NCI-H2107 treated with DMSO at 0.1 percent for 48 hours (cell line): Measurements from ENCODE around the gene BTNL2.
"Not testable (repeated sequence)": the region's sequence is repeated elsewhere in the genome, so short reads cannot be mapped to it uniquely, and the experiment has no call there.

Experiments
- DNase-seq: peaks from one replicate; lab custom pipeline; 2025; ENCODE audit not compliant: unreplicated experiment; lab: John Stamatoyannopoulos, UW

BTNL2 gene

DNA sequence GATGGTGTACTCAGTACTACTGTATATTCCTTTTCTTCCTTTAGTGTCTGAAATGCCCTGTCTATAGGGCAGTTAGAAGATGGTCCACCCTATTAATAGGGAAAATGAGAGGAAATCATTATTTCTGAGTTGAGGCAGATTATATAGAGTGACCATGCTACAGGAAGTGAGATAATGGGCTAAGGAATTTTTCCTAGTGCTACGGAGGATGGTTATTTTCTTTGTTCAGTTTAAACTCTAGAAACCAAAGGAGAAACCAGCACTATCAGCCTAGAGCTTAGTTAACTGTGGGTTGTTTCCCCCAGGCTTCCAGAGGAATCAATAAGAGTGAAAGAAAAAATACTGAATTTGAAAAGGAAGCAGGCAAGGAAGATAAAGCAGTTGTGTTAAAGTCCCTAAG lies 35.8 kb downstream of the BTNL2 start:
- no peak for DNase-seq

DNA sequence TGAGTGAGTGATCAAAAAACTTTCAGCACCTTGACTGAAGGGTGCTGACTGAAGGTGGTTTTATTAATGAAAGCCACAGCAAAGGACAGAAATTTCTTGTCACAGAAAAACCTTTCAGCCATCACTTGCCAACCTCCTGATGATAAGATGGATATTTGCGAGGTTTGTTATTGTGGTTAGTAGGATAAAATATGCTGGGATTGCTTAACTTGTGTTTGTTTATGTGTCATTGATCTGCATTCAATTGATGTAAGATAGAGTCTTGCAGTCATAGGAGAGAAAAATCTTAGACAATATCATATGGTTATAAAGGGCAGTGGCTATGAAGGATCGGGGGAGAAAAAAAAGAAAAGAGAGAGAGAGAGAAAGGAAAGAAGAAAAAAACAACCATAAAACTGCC lies 36.5 kb downstream of the BTNL2 start:
- no peak for DNase-seq

DNA sequence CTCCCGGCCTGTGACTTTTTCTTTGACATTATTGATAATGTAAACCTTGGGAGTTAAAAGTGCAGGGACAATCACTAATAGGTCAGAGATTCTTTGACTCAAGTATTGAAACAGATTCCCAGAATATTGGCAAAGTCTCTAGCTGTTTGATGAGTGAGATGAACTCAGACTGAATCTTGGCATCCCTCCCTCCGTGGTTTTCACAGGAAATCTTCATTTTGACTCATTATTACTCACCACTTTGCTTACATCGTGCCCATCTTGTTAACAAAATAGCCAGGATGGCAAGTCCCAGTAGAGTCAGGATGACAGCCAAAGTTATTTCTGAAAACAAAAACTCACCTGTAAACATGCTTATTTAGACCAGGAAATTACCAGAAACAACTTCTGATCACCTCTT lies 37.3 kb downstream of the BTNL2 start:
- no peak for DNase-seq

DNA sequence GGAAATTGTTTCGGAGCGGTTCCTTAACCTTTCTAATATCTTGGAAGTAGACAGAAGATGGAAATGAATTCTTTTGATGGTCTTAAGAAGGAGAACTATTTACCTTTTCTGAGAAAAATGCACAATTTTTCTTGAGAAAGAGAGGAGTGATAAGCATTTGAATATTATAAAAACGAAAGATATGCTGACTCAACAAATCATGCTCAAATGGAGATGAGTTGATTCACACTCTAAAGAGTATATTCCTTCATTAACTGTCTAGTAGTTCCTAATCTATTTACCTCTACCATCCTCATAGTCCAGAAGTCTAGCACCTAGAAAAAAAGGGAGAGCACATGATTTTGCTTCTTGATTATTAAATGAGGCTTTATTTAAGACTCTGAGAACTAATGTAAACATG lies 39.3 kb downstream of the BTNL2 start:
- no peak for DNase-seq

DNA sequence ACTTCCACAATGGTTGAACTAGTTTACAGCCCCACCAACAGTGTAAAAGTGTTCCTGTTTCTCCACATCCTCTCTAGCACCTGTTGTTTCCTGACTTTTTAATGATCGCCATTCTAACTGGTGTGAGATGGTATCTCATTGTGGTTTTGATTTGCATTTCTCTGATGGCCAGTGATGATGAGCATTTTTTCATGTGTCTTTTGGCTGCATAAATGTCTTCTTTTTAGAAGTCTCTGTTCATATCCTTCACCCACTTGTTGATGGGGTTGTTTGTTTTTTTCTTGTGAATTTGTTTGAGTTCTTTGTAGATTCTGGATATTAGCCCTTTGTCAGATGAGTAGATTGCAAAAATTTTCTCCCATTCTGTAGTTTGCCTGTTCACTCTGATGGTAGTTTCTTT lies 47.8 kb downstream of the BTNL2 start:
- DNase-seq = not testable (repeated sequence)

DNA sequence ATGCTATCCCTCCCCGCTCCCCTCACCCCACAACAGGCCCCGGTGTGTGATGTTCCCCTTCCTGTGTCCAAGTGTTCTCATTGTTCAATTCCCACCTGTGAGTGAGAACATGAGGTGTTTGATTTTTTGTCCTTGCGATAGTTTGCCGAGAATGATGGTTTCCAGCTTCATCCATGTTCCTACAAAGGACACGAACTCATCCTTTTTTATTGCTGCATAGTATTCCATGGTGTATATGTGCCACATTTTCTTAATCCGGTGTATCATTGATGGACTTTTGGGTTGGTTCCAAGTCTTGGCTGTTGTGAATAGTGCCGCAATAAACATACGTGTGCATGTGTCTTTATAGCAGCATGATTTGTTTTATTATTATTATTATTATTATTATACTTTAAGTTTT lies 48.4 kb downstream of the BTNL2 start:
- not testable (repeated sequence) for DNase-seq

DNA sequence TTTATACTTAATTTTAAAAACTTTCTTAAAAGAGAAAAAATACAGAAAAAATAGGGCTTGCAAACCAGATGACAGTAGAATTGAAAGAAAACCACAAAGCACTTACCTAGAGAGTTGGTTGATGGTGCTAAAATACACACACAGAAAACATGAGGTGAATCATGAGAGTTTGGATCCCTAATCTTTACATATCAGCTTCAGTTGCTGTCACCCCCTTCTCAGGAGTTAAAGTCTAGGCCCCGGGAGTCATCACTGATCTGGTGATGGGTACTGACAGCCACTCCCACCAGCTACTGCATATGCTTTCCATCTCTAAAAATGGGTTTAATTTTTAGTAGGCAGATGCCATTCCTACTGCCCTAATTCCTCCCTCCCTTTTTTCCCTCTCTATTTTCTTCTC lies 52.0 kb downstream of the BTNL2 start:
- no peak for DNase-seq

DNA sequence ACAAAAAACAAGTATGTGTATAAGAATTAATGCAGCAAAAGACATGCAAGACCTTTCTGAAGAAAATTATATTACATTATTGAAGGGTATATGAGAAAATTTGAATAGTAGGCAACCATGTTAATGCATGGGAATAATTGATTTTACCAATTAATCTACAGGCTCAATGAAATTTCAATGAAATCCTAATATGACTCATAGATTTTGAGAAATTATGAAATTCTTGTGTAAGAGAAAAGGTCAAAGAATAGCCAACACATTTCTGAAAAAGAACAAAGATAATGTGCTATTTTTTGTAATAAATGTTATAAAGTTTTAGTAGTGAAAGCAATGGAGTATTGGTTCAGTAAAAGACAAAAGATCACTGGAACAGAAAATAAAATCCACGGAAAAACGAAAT lies 53.6 kb downstream of the BTNL2 start:
- no peak for DNase-seq
